ENCODE data around the gene EFCC1.

EFCC1 gene

DNA sequence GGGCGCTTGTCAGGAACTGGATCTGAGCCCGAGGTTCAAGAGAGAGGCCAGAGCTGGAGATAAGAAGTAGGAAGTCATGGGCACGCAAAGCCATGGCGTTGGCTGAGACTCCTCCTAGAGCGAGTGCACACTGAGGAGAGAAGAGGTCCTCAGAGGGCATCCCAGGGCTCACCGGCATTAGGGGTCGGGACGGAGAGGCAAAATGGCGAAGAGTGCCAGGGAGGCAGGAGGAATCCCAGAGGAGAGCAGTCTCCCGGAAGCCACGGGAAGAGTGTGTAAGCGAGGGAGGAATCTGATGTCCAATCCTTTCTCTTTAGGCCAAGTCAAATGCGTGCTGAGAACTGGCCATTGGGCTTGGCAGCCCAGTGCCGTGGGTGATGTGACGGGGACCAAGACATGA, 24.0 kb downstream of the EFCC1 start:
- no peak overlapping the region for H3K4me3 ChIP-seq (ENCODE audit: low read depth in 1 of 2, low read length in 1 of 2)
- no peak overlapping the region for H3K27ac ChIP-seq
- no peaks in the 10 kb centered on the region for H3K36me3 ChIP-seq
- H3K4me1 ChIP-seq (ENCODE audit: control insufficient read depth in 1 of 2, insufficient read depth in 1 of 2, low read depth in 1 of 2, low read length in 1 of 2), result peaks cover 9 to 13% of the 10 kb centered on the region in 2 experiments
- TF ChIP-seq, protein P1, sequence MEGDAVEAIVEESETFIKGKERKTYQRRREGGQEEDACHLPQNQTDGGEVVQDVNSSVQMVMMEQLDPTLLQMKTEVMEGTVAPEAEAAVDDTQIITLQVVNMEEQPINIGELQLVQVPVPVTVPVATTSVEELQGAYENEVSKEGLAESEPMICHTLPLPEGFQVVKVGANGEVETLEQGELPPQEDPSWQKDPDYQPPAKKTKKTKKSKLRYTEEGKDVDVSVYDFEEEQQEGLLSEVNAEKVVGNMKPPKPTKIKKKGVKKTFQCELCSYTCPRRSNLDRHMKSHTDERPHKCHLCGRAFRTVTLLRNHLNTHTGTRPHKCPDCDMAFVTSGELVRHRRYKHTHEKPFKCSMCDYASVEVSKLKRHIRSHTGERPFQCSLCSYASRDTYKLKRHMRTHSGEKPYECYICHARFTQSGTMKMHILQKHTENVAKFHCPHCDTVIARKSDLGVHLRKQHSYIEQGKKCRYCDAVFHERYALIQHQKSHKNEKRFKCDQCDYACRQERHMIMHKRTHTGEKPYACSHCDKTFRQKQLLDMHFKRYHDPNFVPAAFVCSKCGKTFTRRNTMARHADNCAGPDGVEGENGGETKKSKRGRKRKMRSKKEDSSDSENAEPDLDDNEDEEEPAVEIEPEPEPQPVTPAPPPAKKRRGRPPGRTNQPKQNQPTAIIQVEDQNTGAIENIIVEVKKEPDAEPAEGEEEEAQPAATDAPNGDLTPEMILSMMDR (IDR thresholded peaks at IDR 0.05), result no peak
- no peaks in the 10 kb centered on the region for H3K9me3 ChIP-seq
- peaks cover 34% of the 10 kb centered on the region for H3K27me3 ChIP-seq

DNA sequence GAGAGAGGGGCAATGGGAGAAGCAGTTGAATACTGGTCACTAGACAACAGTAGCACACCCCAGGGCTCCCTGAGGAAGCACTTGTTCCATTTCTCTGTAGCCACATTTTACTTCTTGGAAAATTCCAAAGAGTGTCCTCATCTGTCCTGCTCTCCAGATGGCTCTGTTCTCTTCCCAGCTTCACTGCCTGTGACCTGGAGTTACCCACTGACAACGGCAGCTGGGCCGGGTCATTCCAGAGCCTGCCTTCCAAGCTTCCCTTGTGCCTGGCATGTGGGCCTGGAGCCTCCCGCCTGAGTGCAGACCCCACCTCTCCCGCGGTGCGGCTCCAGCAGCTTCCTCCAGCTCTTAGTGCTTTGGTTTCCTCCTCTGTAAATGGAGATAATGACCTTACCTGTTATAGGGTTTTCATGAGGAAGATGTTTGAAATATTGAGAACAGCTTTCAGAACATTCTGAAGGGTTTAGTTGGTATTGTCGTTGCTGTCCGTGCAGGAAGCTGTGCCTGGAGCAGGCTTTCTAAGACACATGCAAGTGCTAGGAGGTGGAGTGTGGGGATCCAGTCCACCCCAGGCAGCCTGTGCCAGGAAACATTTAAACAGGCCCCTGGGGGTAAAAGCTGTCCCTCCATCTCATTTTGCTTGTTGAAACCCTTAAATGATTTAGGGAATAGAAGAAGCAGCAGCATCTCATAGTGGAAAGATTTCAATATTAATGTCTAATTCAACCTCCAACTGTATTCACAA, 24.8 kb downstream of the EFCC1 start:
- Histone ChIP-seq H3K4me1 (ENCODE audit: control insufficient read depth in 1 of 2, insufficient read depth in 1 of 2, low read depth in 1 of 2, low read length in 1 of 2) (peaks cover 9 to 13% of the 10 kb centered on the region in 2 experiments), H3K4me3 (ENCODE audit: low read depth in 1 of 2, low read length in 1 of 2) (no peak overlapping the region), H3K27me3 (peaks cover 34% of the 10 kb centered on the region), H3K9me3 (no peaks in the 10 kb centered on the region), H3K27ac (no peak overlapping the region), H3K36me3 (no peaks in the 10 kb centered on the region)
- TF ChIP-seq, protein P1 (IDR thresholded peaks at IDR 0.05), result no peak

DNA sequence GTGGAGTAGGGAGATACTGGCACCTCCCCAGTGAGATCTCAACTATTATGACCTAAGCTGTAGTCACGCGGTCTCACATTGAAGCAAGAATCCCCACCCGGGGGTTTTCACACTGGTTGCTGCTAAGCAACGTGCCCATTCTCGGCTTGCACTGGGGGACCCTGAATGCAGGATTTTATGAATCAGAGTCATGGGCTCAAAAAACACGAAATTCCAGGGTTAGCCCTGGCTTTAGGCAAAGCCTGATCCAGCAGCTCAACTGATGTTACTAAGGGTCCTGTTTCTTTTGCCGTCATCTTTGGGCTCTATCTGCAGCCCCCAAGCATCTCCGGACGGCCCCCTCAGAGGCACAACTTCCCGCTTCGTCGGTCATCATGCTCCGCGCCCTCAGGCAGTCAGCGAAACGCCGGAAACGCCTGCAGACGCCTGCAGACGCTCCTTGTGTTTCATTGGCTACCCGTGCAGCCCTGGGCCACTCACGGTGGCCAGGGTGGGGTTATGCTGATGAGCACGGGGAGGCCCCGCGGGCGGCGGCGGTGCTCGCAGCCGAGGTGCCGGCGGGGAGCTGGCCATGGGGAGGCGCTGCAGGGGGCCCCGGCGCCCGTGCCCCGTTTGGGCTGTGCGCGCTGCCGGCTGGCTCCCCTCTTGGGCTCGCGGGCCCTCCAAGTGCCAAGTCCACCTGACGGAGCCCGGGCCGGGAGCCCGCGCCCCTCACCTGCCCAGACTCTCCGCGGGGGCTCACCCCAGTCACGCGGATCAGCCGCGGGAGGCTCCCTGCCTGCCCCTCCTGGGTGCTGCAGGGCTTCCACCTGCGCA, 25.8 kb downstream of the EFCC1 start:
- Histone ChIP-seq H3K4me1 (ENCODE audit: control insufficient read depth in 1 of 2, insufficient read depth in 1 of 2, low read depth in 1 of 2, low read length in 1 of 2) (peaks cover 9 to 13% of the 10 kb centered on the region in 2 experiments), H3K9me3 (no peaks in the 10 kb centered on the region), H3K27me3 (peaks cover 34% of the 10 kb centered on the region), H3K36me3 (no peaks in the 10 kb centered on the region), H3K4me3 (ENCODE audit: low read depth in 1 of 2, low read length in 1 of 2) (peak overlapping the region; percentile 30 to 61), H3K27ac (peak overlapping the region; percentile 41)
- TF ChIP-seq, protein P1 (IDR thresholded peaks at IDR 0.05), result peak; percentile 92

DNA sequence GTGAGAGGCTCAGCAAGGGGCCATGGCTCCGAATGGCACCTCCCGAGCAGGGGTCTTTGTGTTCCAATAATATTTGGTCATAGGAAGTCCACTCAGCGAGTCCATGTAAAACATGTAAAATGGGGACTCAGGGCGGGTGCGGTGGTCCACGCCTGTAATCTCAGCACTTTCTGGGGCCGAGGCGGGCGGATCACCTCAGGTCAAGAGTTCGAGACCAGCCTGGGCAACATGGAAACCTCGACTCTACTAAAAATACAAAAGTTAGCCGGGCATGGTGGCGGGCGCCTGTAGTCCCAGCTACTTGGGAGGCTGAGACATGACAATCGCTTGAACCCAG, 26.4 kb downstream of the EFCC1 start:
- Histone ChIP-seq H3K27ac (peak overlapping the region; percentile 41), H3K4me3 (ENCODE audit: low read depth in 1 of 2, low read length in 1 of 2) (peak overlapping the region; percentile 30 to 61), H3K9me3 (no peaks in the 10 kb centered on the region), H3K4me1 (ENCODE audit: control insufficient read depth in 1 of 2, insufficient read depth in 1 of 2, low read depth in 1 of 2, low read length in 1 of 2) (peaks cover 9 to 13% of the 10 kb centered on the region in 2 experiments), H3K27me3 (peaks cover 34% of the 10 kb centered on the region), H3K36me3 (no peaks in the 10 kb centered on the region)
- TF ChIP-seq, protein P1 (IDR thresholded peaks at IDR 0.05), result no peak

DNA sequence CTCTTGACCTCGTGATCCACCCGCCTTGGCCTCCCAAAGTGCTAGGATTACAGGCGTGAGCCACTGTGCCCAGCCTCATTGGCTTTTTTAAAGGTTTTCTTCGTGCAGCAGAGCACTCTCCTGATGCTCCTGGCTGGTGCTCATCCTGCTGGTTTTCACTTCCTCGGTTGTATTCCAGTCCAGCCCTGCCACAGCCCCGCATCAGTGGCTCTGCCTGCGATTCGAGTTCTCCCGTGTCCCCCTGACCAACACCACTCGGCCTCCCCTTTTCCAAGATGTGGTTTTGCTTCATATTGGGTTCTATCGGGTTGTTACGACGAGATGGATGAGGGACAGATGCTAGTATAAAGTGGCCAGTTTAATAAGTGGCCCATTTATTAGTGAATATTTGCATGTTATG, 27.8 kb downstream of the EFCC1 start:
- Histone ChIP-seq H3K4me3 (ENCODE audit: low read depth in 1 of 2, low read length in 1 of 2) (no peak overlapping the region), H3K27me3 (peaks cover 34% of the 10 kb centered on the region), H3K9me3 (no peaks in the 10 kb centered on the region), H3K4me1 (ENCODE audit: control insufficient read depth in 1 of 2, insufficient read depth in 1 of 2, low read depth in 1 of 2, low read length in 1 of 2) (peaks cover 9 to 13% of the 10 kb centered on the region in 2 experiments), H3K27ac (no peak overlapping the region), H3K36me3 (no peaks in the 10 kb centered on the region)
- TF ChIP-seq, protein P1 (IDR thresholded peaks at IDR 0.05), result no peak

Measured in neutrophil (primary cell).